A673 (cell line): Measurements from ENCODE around the gene RTN1. TPM values are rescaled to one million over a fixed set of nuclear protein-coding genes. Genes with fewer than 3 reads are reported as not detected.

Experiments used
- BruUV-seq: library from RNA; stranded (reverse); fragments of 400-500 nt; replicated peaks from 2 replicates; lab custom pipeline; 2021; lab: Mats Ljungman, UMichigan
- CTCF ChIA-PET: fragments of 300-600 bp; sonication (Branson Sonifier 250); formaldehyde crosslinking; loops from one replicate; lab custom pipeline; 2022; ENCODE audit warnings: antibody characterized with exemption; lab: Charles Lee
- POLR2A ChIA-PET: fragments of 300-600 bp; sonication (Branson Sonifier 250); formaldehyde crosslinking; loops from one replicate; lab custom pipeline; 2022; ENCODE audit warnings: antibody characterized with exemption; ENCODE audit not compliant: low non-redundant PET; lab: Charles Lee
- DNase-seq: peaks from one replicate; pipeline ENCODE4 v3.0.0-alpha.2; 2015; ENCODE audit warnings: low spot score
- H3K27ac ChIP-seq: fragments of 200-600 bp; sonication (generic); 2 replicates; pipeline ENCODE4 v1.5.1; 2016; ENCODE audit warnings: mixed run types, low read depth, mild to moderate bottlenecking, mixed read lengths, antibody characterized with exemption, low read length; ENCODE audit not compliant: poor library complexity, severe bottlenecking
- H3K27me3 ChIP-seq: fragments of 200-600 bp; sonication (generic); replicated peaks from 2 replicates; pipeline ENCODE4 v1.6.1; 2017; ENCODE audit warnings: mixed run types, low read depth, mild to moderate bottlenecking, mixed read lengths, antibody characterized with exemption, low read length; ENCODE audit not compliant: insufficient read depth, poor library complexity
- H3K36me3 ChIP-seq: fragments of 200-600 bp; sonication (generic); 2 replicates; pipeline ENCODE4 v1.6.1; 2016; ENCODE audit warnings: mixed run types, mild to moderate bottlenecking, mixed read lengths, antibody characterized with exemption, low read length; ENCODE audit not compliant: insufficient read depth, poor library complexity, severe bottlenecking
- H3K4me1 ChIP-seq: fragments of 200-600 bp; sonication (generic); 2 replicates; pipeline ENCODE4 v1.6.1; 2017; ENCODE audit warnings: mixed run types, mild to moderate bottlenecking, mixed read lengths, antibody characterized with exemption, low read length; ENCODE audit not compliant: insufficient read depth, poor library complexity, severe bottlenecking
- H3K4me3 ChIP-seq: fragments of 200-600 bp; sonication (generic); 2 replicates; pipeline ENCODE4 v1.5.1; 2016; ENCODE audit warnings: low read depth, mixed run types, mild to moderate bottlenecking, mixed read lengths, low read length; ENCODE audit not compliant: poor library complexity, severe bottlenecking
- H3K9me3 ChIP-seq: fragments of 200-600 bp; sonication (generic); 2 replicates; pipeline ENCODE4 v1.6.1; 2016; ENCODE audit warnings: mixed run types, low read depth, mild to moderate bottlenecking, mixed read lengths, antibody characterized with exemption, low read length; ENCODE audit not compliant: poor library complexity, severe bottlenecking
- CTCF ChIP-seq: fragments of 300-800, 200-600 bp; sonication (generic); conservative IDR thresholded peaks from 2 replicates; pipeline ENCODE4 v1.5.1; 2017; ENCODE audit warnings: low read depth, mild to moderate bottlenecking, antibody characterized with exemption, low read length, moderate library complexity, mixed read lengths
- EZH2 ChIP-seq: fragments of 200-600 bp; sonication (generic); IDR thresholded peaks from 2 replicates; pipeline ENCODE4 v1.6.1; 2017; ENCODE audit warnings: borderline replicate concordance, low read depth, mild to moderate bottlenecking, mixed read lengths, antibody characterized with exemption, low read length; ENCODE audit not compliant: poor library complexity, severe bottlenecking
- intact Hi-C: fragments of 100-400 bp; cut with micrococcal nuclease; formaldehyde crosslinking; loops from one replicate; pipeline ENCODE4 v1.10.0; 2022; ENCODE audit not compliant: unreplicated experiment
- total RNA-seq: library from RNA; stranded (reverse); gene quantifications from 2 replicates; pipeline ENCODE4 v1.2.3, GENCODE V29; 2021

The RTN1 gene
- total RNA-seq, 1 experiment from 2014 or later = 4.0 TPM

- CTCF ChIA-PET = no interaction called here
- H3K27ac ChIP-seq = no peak overlapping the region
- H3K36me3 ChIP-seq = no peaks in the 10 kb centered on the region
- no peak for DNase-seq
- TF ChIP-seq EZH2 = no peak
- TF ChIP-seq CTCF = no peak
- peaks cover 7% of the 10 kb centered on the region for H3K27me3 ChIP-seq
- H3K4me1 ChIP-seq = peaks cover 17% of the 10 kb centered on the region
- intact Hi-C loops = no loop called here
- no peaks in the 10 kb centered on the region for H3K9me3 ChIP-seq
- POLR2A ChIA-PET = no interaction called here
- no TSS peak for BruUV-seq
- H3K4me3 ChIP-seq = no peak overlapping the region
These were observed 101.7 kb downstream of the RTN1 start for GRCh38 chr14:59768855-59769375.

- ChIA-PET POLR2A (no interaction called here), CTCF (no interaction called here)
- intact Hi-C loops = no loop called here
- no peak overlapping the region for H3K4me3 ChIP-seq
- DNase-seq = no peak
- no peak for TF ChIP-seq CTCF
- TF ChIP-seq EZH2 = no peak
- no peaks in the 10 kb centered on the region for H3K36me3 ChIP-seq
- H3K9me3 ChIP-seq = no peaks in the 10 kb centered on the region
- H3K27ac ChIP-seq = no peak overlapping the region
- H3K27me3 ChIP-seq = no peaks in the 10 kb centered on the region
- no TSS peak for BruUV-seq
- no peaks in the 10 kb centered on the region for H3K4me1 ChIP-seq
These were observed 108.7 kb downstream of the RTN1 start for GRCh38 chr14:59761851-59762250.

GRCh38 chr14:59755409-59756135 lies 115.0 kb downstream of the RTN1 start:
- Histone ChIP-seq H3K4me1 (peaks cover 12% of the 10 kb centered on the region), H3K27ac (no peak overlapping the region), H3K27me3 (no peaks in the 10 kb centered on the region), H3K4me3 (no peak overlapping the region), H3K9me3 (no peaks in the 10 kb centered on the region), H3K36me3 (no peaks in the 10 kb centered on the region)
- POLR2A ChIA-PET = interaction anchor here (0.6 kb wide), 1 partner anchor 221 kb away, joined by 3 read pairs; no protein-coding TSS in a partner anchor
- no peak for DNase-seq
- TF ChIP-seq EZH2 (no peak), CTCF (no peak)
- intact Hi-C loops = no loop called here
- CTCF ChIA-PET = no interaction called here
- BruUV-seq = no TSS peak
